Fibroblast of mammary gland (primary cell): ENCODE measurements around the gene NPHP4.

Source experiments
- DNase-seq: peaks from one replicate; pipeline ENCODE4 v3.0.0-alpha.2; 2010; ENCODE audit warnings: low read depth
- H3K4me3 ChIP-seq: 2 replicates; pipeline ENCODE4 v1.5.1; 2011; ENCODE audit warnings: low read depth, mild to moderate bottlenecking, low read length, moderate library complexity; ENCODE audit not compliant: control insufficient read depth
- CTCF ChIP-seq: conservative IDR thresholded peaks from 2 replicates; pipeline ENCODE4 v1.5.1; 2011; ENCODE audit warnings: low read depth, low read length, inconsistent platforms; ENCODE audit not compliant: control insufficient read depth, insufficient read depth

Gene NPHP4

DNA sequence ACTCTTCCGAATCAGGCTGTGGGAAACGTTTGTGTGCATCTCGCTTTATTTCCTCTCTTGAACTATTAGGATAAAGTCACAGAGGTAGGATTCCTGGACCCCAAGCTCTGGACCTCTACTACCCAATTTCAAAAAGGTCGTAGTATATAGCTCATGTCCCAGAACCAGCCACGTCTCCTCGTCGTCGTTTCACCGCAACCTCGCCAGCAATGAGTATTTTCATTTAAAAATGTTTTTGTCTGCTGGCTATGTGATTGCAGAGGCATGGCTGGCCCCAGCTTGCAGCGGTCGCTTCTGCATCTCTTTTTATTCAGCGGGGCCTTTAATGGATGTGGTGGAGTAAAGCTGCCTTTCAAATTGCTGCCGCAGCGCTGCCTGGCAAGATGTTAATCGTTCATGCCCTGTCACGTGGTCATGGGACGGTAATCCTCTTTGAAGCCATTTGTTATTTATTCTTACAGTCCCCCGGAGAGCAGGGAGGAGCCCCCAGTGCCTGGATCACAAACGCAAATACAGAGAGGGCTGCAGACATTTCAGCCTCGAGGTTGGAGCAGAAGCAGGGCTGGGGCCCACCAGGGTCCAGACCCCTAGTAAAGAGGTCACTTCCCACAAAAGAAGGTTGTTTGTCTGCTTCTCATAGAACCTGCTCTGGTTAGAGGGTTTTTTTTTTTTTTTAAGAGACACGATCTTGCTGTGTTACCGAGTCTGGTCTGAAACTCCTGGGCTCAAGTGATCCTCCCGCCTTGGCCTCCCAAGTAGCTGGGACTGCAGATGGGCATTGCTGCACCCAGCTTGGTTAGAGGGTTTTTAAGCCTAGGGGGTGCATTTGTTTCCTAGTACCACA, 11.6 kb upstream of the NPHP4 start:
- no peak for DNase-seq
- H3K4me3 ChIP-seq: no peak overlapping the region
- no peak for TF ChIP-seq CTCF

DNA sequence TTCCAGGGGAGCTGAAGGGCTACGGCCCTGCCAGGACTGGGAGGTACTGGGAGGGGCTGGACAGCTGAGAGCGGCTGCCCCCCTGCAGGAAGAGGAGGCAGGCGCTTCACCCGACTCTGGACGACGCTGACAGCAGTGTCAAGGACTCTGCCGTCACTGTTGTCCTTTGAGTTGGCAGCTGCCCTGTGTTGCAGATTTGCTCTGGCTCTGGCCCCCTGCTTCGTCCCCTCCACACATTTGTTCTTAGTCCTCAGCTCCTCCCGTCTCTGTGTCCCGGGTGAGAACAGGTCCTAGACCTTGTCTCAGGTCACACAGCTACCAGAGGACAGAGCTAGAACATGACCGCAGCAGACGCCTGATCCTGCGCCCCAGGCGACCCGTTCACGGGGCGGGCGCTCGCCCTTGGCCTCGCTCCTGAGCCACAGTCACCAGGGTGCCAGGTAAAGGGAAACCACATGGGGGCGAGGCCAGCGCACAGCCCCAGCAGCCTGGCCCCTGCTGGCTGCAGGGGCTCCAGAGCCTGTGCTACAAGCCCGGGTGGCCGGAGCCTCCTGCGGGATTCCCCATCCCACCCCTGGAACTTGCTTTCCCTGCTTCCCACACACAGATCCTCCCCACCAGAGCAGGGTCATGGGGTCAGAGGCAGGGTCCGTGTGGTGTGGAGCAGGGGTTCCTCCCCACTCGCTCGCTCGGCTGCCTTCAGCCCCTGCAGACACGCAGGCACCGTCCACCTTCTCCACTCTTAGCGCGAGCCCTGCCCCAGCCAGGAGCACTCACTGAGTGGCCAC, 10.7 kb upstream of the NPHP4 start:
- DNase-seq: no peak
- H3K4me3 ChIP-seq: no peak overlapping the region
- TF ChIP-seq CTCF: no peak

DNA sequence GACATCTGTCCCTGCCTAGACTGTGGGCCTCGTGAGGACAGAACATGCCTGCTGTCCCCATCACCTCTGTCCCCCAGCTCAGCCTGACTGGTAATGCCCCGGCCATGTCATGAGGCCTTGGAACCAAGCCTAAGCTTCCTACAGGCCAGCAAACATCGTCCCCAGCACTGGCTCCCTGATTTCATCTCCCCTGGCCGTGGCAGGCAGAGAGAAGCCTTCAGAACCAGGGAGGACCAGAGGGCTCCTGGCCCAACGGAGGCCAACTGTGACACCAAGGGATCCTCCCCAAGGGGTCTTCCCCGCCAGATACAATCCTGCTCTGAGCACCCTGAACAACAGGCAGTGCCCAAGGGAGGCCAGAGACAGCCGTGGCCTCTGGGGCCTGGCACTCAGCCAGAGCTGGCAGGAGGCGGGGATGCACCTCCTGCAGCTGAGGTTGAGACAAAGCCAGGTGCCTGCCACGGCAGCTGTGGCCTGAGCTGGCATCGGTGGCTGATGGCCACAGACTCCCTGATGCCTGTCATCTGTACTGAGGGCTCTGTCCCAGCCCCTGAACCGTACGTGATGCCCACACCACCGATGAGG, 9.9 kb upstream of the NPHP4 start:
- no peak overlapping the region for H3K4me3 ChIP-seq
- no peak for DNase-seq
- no peak for TF ChIP-seq CTCF

- DNase-seq: no peak
- no peak overlapping the region for H3K4me3 ChIP-seq
- no peak for TF ChIP-seq CTCF
Measured at GRCh38 chr1:6000444-6001288, 8.4 kb upstream of the NPHP4 start.

- no peak for DNase-seq
- TF ChIP-seq CTCF: no peak
Measured at GRCh38 chr1:5999711-6000443, 7.7 kb upstream of the NPHP4 start.

GRCh38 chr1:5998906-5999301, 6.7 kb upstream of the NPHP4 start:
- H3K4me3 ChIP-seq: no peak overlapping the region
- DNase-seq: no peak
- no peak for TF ChIP-seq CTCF

More at GRCh38 chr1:5999711-6000443, 7.7 kb upstream of the NPHP4 start:
- H3K4me3 ChIP-seq: no peak overlapping the region
